MCF 10A (cell line): ENCODE data around the gene CAMK2N1. TPM values are rescaled to one million over a fixed set of nuclear protein-coding genes. Genes with fewer than 3 reads are reported as not detected.

Experiments used
- BruUV-seq: library from RNA; stranded (reverse); fragments of 400-500 nt; replicated peaks from 2 replicates; lab custom pipeline; 2021; lab: Mats Ljungman, UMichigan
- CTCF ChIA-PET: fragments of 300-600 bp; sonication (Branson Sonifier 250); formaldehyde crosslinking; extraction: SDS; loops from one replicate; lab custom pipeline; 2021; ENCODE audit warnings: antibody characterized with exemption, inconsistent platforms; lab: Yijun Ruan, JAX
- POLR2A ChIA-PET: fragments of 300-600, 350-650 bp; sonication (Branson Sonifier 250); formaldehyde crosslinking; extraction: SDS; loops from one replicate; lab custom pipeline; 2020; ENCODE audit warnings: antibody characterized with exemption, inconsistent platforms; lab: Yijun Ruan, JAX
- DNase-seq: peaks from one replicate; pipeline ENCODE4 v3.0.0-alpha.2; 2018; ENCODE audit not compliant: unreplicated experiment
- H3K27ac Mint-ChIP-seq: one replicate; pipeline ENCODE4 v1.8.0; 2022; ENCODE audit warnings: mild to moderate bottlenecking, low read depth, mixed read lengths; ENCODE audit not compliant: unreplicated experiment
- H3K27me3 Mint-ChIP-seq: one replicate; pipeline ENCODE4 v1.8.0; 2022; ENCODE audit warnings: mixed read lengths; ENCODE audit not compliant: insufficient read depth, unreplicated experiment
- H3K36me3 Mint-ChIP-seq: one replicate; pipeline ENCODE4 v1.8.0; 2022; ENCODE audit warnings: mild to moderate bottlenecking, moderate library complexity, mixed read lengths; ENCODE audit not compliant: insufficient read depth, unreplicated experiment
- H3K4me1 Mint-ChIP-seq: one replicate; pipeline ENCODE4 v1.8.0; 2022; ENCODE audit warnings: mixed read lengths; ENCODE audit not compliant: insufficient read depth, unreplicated experiment
- H3K4me3 Mint-ChIP-seq: one replicate; pipeline ENCODE4 v1.8.0; 2022; ENCODE audit warnings: mild to moderate bottlenecking, moderate library complexity, mixed read lengths; ENCODE audit not compliant: unreplicated experiment
- H3K9me3 Mint-ChIP-seq: one replicate; pipeline ENCODE4 v1.8.0; 2022; ENCODE audit warnings: mixed read lengths; ENCODE audit not compliant: unreplicated experiment
- intact Hi-C: fragments of 100-400 bp; cut with micrococcal nuclease; formaldehyde crosslinking; loops from 2 replicates; pipeline ENCODE4 v1.14.1; 2022
- total RNA-seq: library from RNA; stranded (reverse); gene quantifications from 2 replicates; pipeline ENCODE4 v1.2.3, GENCODE V29; 2022
- TF ChIP-seq, protein P1 (sequence below): fragments of 200-600 bp; IDR thresholded peaks from one replicate; pipeline ENCODE4 v1.8.0; 2022; ENCODE audit warnings: antibody characterized with exemption, mild to moderate bottlenecking; ENCODE audit not compliant: unreplicated experiment

Gene CAMK2N1
- total RNA-seq, 1 experiment from 2014 or later = 4.9 TPM

DNA sequence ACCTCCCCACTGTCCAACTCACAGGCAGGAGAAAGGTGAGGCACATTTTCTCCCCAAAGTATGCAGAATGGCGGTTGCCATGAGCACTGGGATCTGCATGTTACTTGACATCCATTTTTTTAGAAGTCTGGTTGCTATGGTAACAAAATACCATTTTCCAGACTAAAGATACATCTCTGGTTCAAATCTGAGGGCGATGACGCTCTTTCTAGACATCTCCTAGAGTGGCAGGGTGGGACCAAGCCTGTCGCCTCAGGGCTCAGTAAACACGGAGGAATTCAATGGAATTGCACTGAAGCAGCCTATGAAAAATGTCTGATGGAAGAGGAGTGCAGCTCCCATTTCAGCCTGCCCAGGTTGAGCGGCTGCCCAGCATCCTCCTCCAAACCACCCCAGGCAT, 44.9 kb upstream of the CAMK2N1 start:
- Mint-ChIP-seq H3K36me3 (no peaks in the 10 kb centered on the region), H3K4me3 (no peak overlapping the region), H3K27me3 (peaks cover 68% of the 10 kb centered on the region), H3K9me3 (no peaks in the 10 kb centered on the region), H3K4me1 (no peaks in the 10 kb centered on the region), H3K27ac (no peak overlapping the region)
- TF ChIP-seq, protein P1, sequence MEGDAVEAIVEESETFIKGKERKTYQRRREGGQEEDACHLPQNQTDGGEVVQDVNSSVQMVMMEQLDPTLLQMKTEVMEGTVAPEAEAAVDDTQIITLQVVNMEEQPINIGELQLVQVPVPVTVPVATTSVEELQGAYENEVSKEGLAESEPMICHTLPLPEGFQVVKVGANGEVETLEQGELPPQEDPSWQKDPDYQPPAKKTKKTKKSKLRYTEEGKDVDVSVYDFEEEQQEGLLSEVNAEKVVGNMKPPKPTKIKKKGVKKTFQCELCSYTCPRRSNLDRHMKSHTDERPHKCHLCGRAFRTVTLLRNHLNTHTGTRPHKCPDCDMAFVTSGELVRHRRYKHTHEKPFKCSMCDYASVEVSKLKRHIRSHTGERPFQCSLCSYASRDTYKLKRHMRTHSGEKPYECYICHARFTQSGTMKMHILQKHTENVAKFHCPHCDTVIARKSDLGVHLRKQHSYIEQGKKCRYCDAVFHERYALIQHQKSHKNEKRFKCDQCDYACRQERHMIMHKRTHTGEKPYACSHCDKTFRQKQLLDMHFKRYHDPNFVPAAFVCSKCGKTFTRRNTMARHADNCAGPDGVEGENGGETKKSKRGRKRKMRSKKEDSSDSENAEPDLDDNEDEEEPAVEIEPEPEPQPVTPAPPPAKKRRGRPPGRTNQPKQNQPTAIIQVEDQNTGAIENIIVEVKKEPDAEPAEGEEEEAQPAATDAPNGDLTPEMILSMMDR = no peak
- DNase-seq = no peak
- ChIA-PET POLR2A (interaction anchor here (0.6 kb wide), 1 partner anchor 1562 kb away, joined by 3 read pairs; no protein-coding TSS in a partner anchor), CTCF (no interaction called here)
- no TSS peak for BruUV-seq
- intact Hi-C loops = no loop called here

DNA sequence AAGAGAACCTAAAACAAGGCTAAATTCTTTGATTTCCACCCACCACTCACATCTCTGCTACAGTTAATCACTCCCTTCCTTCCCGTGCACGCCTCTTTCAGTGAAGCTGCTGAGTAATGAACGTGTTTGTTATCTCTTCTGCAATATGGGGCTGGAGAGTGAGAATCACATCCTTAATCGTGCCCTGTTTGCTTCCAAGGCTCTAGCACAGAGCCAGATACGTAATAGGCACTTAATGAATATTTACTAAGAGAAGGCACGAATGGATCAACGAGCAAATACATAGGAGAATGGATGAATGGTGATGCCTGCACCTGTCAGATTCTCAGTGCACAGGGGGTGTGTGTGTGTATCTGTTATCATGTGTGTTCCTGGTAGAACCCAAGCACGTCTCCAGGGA, 44.3 kb upstream of the CAMK2N1 start:
- Mint-ChIP-seq H3K27me3 (peaks cover 62% of the 10 kb centered on the region), H3K36me3 (no peaks in the 10 kb centered on the region), H3K4me1 (no peaks in the 10 kb centered on the region), H3K27ac (no peak overlapping the region), H3K9me3 (no peaks in the 10 kb centered on the region), H3K4me3 (no peak overlapping the region)
- TF ChIP-seq, protein P1 = no peak
- no peak for DNase-seq
- POLR2A ChIA-PET = interaction anchor here (0.6 kb wide), 1 partner anchor 1562 kb away, joined by 3 read pairs; no protein-coding TSS in a partner anchor
- intact Hi-C loops = no loop called here
- CTCF ChIA-PET = interaction anchor here (1.2 kb wide), 1 partner anchor 104 kb away, joined by 3 read pairs; no protein-coding TSS in a partner anchor
- BruUV-seq = no TSS peak

DNA sequence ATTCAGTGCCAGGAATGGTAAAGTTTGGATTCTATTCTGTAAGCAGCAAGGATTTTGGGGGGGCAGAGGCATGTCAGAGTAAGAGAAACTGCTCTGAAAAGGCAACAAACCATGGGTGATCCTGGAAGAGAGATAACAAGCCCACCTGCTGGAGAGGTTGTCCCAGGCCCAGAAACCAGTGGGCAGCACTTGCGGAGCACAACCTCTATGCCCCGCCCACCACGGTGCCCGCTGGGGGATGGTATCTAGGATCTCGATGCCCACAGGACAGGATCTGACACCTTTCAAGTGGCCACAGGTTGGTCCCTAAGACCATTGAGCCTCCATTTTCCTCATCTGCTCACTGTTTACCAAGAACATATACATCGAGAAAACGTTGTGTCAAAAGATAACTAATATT, 42.2 kb upstream of the CAMK2N1 start:
- POLR2A ChIA-PET = interaction anchor here (1.0 to 2.5 kb wide), 2 partner anchors 105 to 258 kb away, joined by 3 to 6 read pairs; partner anchors contain the start of gene PINK1
- H3K27me3 Mint-ChIP-seq = peaks cover 41% of the 10 kb centered on the region

DNA sequence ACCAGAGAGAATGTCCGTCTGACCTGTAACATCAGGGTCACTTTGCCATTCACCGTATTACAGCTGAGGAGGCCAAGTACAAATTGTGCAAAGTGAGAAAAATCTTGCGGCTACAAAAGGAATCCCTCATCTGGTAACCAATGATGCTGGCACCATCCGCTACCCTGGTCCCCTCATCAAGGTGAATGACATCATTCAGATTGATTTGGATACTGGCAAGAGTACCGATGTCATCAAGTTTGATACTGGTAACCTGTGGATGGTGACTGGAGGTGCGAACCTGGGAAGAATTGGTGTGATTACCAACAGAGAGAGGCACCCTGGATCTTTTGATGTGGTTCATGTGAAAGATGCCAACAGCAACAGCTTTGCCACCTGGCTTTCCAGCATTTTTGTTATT, 40.3 kb upstream of the CAMK2N1 start:
- CTCF ChIA-PET = interaction anchor here (1.3 to 1.6 kb wide), 3 partner anchors 50 to 115 kb away, joined by 4 to 6 read pairs (median 4); no protein-coding TSS in a partner anchor
- Mint-ChIP-seq H3K27ac (no peak overlapping the region), H3K9me3 (no peaks in the 10 kb centered on the region), H3K4me3 (no peak overlapping the region), H3K27me3 (peaks cover 30% of the 10 kb centered on the region), H3K4me1 (no peaks in the 10 kb centered on the region), H3K36me3 (no peaks in the 10 kb centered on the region)
- DNase-seq = no peak
- intact Hi-C loops = no loop called here
- TF ChIP-seq, protein P1 = no peak
- POLR2A ChIA-PET = interaction anchor here (0.5 to 2.5 kb wide), 2 partner anchors 10 to 107 kb away, joined by 3 to 6 read pairs; partner anchors contain the start of gene PINK1
- BruUV-seq = no TSS peak

More for the DNA sequence above, 42.2 kb upstream of the CAMK2N1 start:
- CTCF ChIA-PET = no interaction called here
- BruUV-seq = no TSS peak
- no peaks in the 10 kb centered on the region for H3K4me1 Mint-ChIP-seq
- H3K9me3 Mint-ChIP-seq = no peaks in the 10 kb centered on the region
- TF ChIP-seq, protein P1 = no peak
- DNase-seq = no peak
- no peak overlapping the region for H3K4me3 Mint-ChIP-seq
- H3K36me3 Mint-ChIP-seq = no peaks in the 10 kb centered on the region
- intact Hi-C loops = no loop called here
- H3K27ac Mint-ChIP-seq = no peak overlapping the region
